ENCODE results near the gene CSF2RB.

- TF ChIP-seq CBFB (CRISPR knock-in tag; IDR thresholded peaks at IDR 0.05; ENCODE audit: low read depth) (no peak), CTCF (IDR thresholded peaks at IDR 0.05) (no peak)
These were observed 48.8 kb upstream of the CSF2RB start for GRCh38 chr22:36864454-36865215.
